Left colon (tissue), 2 donors: ENCODE data around the gene MYH13. TPM values are rescaled to one million over a fixed set of nuclear protein-coding genes. Genes with fewer than 3 reads are reported as not detected.

ENCODE experiments used
- ATAC-seq: fragments of 200-7000 bp; cut with Tn5 transposase; one replicate; pipeline ENCODE4 v1.9.1; 2020; ENCODE audit warnings: mild to moderate bottlenecking, moderate library complexity
- DNase-seq, 2 donors: peaks; one replicate each; pipeline ENCODE4 v3.0.0-alpha.2; 2020
- intact Hi-C, 2 donors: fragments of 100-400 bp; cut with DNase I in 1 of 2; cut with micrococcal nuclease in 1 of 2; formaldehyde crosslinking; loops; one replicate each; pipeline versions ENCODE4 v1.11.2 to v1.14.0; 2022; cut with DNase I, micrococcal nuclease
- total RNA-seq, 2 donors: library from RNA; stranded (reverse); fragmentation: NEBNext Ultra II Directional; extraction: Animal tissue kit (Norgen Biotek cat#: 25700); gene quantifications; one replicate each; pipeline ENCODE4 v1.2.1, GENCODE V29; 2021
- donor health status: DM: no; HTN: no; CAD: no.
- donor health status: DM: yes; HTN: yes; CAD: no.

Gene MYH13
- total RNA-seq, 2 donors from 2014 or later: 0.03 TPM; not detected in 1

DNA sequence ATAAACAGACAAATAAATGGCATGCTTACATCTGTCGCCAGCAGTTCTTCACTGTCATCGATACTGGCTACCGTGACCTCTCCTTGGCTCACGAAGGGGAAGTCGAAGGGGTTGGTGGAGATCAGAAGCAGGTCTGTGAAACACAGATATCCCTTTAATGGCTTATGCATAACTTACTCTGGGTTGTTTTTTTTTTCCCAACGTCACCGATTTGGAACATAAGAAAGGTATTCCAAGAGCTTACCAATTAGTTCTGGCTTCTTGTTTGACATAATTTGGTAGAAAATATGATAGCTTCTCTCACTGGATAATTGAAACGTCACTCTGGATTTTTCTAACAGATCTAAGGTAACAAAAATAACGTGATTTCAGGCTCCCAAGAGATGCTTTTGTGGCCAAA lies 18.2 kb downstream of the MYH13 start:
- DNase-seq (no peak), ATAC-seq (no peak)
- intact Hi-C loops: no loop called here

GRCh38 chr17:10352893-10353292 lies 19.9 kb downstream of the MYH13 start:
- intact Hi-C loops: no loop called here
- no peak for DNase-seq
- no peak for ATAC-seq

GRCh38 chr17:10349403-10349802 lies 23.4 kb downstream of the MYH13 start:
- intact Hi-C loops: no loop called here
- DNase-seq (no peak), ATAC-seq (no peak)

GRCh38 chr17:10344816-10345215 lies 28.0 kb downstream of the MYH13 start:
- intact Hi-C loops: no loop called here
- no peak for ATAC-seq
- no peak for DNase-seq

DNA sequence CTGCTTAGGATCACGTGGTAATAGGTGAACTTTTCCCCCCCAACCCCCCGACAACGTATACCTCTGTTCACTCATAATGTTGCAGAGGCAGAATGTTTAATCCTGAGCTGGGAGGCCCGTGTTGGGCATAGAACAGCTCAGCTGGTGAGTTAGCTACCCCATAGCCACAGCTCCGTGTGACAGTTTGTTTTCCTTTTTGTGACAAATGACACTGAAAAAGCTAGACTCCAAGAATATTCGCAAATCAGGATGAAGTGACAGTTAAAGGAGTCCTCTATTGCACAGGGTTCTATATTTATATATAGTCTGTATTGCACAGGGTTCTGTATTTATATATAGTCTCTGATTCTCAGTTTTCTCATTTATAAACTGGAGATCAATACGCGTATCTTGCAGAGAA lies 33.8 kb downstream of the MYH13 start:
- DNase-seq (no peak), ATAC-seq (no peak)
- intact Hi-C loops: no loop called here

GRCh38 chr17:10337976-10338375 lies 34.8 kb downstream of the MYH13 start:
- ATAC-seq (no peak), DNase-seq (no peak)
- intact Hi-C loops: no loop called here

- no peak for DNase-seq
- no peak for ATAC-seq
- intact Hi-C loops: no loop called here
Observed at GRCh38 chr17:10337136-10337535, 35.7 kb downstream of the MYH13 start.

GRCh38 chr17:10336393-10336792 lies 36.4 kb downstream of the MYH13 start:
- no peak for ATAC-seq
- intact Hi-C loops: no loop called here

DNA sequence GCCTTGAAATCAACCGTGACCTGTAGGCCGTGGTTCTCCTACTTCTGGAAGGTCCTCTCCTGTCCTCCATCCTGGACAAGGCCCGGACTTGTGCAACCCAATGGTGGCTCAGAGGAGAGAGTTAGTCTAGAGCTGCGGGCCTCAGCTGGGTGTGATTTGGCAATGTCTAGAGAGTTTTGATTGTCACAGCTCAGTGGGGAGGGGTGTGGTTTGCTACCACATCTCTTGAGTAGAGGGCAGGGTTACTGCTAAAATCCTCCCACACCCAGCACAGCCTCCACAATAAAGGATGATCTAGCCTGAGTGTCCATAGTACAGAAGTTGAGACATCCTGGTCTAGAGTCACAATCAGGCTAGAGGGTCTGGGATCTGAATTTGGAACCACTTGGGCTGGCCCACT lies 40.3 kb downstream of the MYH13 start:
- ATAC-seq: no peak
- no peak for DNase-seq
- intact Hi-C loops: no loop called here

More at GRCh38 chr17:10336393-10336792, 36.4 kb downstream of the MYH13 start:
- no peak for DNase-seq

- intact Hi-C loops: loop anchor here (10.0 kb wide), 1 partner anchor 286 kb away; no protein-coding TSS in a partner anchor
- ATAC-seq (no peak), DNase-seq (no peak)
Observed at GRCh38 chr17:10328971-10329923, 43.6 kb downstream of the MYH13 start.

DNA sequence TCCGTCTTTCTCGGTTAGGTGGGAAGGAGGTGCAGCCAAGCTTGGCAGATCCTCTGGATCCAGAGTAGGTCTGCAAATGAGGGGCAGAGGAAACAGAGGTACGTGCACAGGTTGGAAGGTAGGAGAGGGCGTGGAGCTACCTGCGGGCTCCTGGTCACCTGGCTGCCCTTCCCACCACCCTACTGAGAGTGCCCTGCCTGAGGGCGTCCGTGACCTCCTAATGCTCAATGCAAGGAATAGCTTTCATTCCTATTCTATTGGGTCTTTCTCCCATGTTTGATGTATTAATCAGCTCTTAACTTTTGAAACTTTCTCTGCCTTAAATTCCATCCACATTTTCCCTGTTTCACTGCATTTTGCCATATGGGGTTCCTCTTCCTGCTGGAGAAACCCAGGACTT lies 44.6 kb downstream of the MYH13 start:
- intact Hi-C loops: loop anchor here (10.0 kb wide), 1 partner anchor 287 kb away; no protein-coding TSS in a partner anchor
- no peak for ATAC-seq
- DNase-seq: no peak

- peak; percentile 83 for ATAC-seq
- intact Hi-C loops: loop anchor here (10.0 kb wide), 1 partner anchor 287 kb away; no protein-coding TSS in a partner anchor
Observed at GRCh38 chr17:10327640-10328039, 45.2 kb downstream of the MYH13 start.

DNA sequence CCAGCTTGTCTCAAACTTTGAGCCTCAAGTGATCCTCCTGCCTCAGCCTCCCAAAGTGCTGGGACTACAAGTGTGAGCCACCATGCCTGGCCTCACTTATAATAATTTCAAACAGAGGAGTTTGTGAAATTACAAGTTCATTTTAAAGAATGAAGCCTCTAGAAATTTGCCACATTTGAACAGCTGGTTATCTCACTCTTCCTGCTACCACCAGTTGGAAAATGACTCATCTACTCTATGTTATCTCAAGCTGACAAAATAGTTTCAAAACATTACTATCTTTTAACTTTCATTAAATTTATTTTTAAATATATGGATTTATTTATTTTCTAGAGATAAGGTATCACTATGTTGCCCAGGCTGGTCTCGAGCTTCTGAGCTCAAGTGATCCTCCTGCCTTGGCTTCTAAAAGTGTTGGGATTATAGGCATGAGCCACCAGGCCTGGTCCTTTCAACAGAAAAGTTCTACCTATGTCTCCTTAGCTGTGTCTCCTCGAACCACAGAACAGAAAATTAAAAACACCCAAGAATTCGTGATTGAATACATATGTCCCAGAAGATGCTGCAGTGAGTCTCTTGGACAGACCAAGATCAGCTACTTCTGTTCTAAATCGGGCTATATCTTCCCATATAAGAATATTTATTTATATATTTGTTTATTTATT lies 47.6 kb downstream of the MYH13 start:
- intact Hi-C loops: loop anchor here (10.0 kb wide), 1 partner anchor 290 kb away; no protein-coding TSS in a partner anchor
- no peak for DNase-seq
- no peak for ATAC-seq

More at GRCh38 chr17:10327640-10328039, 45.2 kb downstream of the MYH13 start:
- DNase-seq: peak; percentile 53 to 90

GRCh38 chr17:10323812-10324610 lies 48.8 kb downstream of the MYH13 start:
- DNase-seq: no peak
- intact Hi-C loops: loop anchor here (10.0 kb wide), 1 partner anchor 291 kb away; no protein-coding TSS in a partner anchor

DNA sequence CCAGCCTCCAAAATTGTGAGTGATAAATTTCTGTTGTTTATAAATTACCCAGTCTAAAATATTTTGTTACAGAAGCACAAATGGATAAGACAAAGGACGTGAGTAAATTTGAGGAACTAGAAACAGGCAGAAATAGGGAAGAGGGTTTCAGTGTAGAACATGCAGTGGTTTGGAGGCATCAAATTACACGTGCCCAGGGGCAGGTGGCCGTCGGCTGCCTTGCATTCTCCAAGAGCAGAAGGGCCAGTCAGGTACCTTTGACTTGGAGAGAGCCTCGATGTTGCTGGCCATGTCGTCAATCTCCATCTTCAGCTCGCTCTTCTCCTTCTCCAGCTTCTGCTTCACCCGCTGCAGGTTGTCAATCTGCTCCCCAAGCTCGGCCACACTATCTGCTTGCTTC lies 54.3 kb downstream of the MYH13 start:
- intact Hi-C loops: no loop called here
- no peak for ATAC-seq
- DNase-seq: no peak

More at GRCh38 chr17:10323812-10324610, 48.8 kb downstream of the MYH13 start:
- ATAC-seq: no peak

DNA sequence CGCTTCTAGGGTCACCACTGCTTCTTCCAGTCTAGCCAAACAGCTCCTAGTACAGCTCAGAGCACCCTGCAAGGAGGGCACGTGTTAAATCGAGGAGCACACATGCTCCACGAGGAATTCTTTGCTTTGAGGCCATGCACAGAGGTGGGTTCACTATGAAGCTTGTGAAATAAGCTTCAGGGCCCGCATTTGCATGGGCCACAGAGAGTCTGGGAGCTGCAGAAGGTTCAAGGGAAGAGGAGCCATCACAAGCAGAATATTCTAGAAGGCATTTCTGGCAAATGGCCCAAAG lies 55.3 kb downstream of the MYH13 start:
- no peak for ATAC-seq
- intact Hi-C loops: no loop called here
- DNase-seq: no peak

DNA sequence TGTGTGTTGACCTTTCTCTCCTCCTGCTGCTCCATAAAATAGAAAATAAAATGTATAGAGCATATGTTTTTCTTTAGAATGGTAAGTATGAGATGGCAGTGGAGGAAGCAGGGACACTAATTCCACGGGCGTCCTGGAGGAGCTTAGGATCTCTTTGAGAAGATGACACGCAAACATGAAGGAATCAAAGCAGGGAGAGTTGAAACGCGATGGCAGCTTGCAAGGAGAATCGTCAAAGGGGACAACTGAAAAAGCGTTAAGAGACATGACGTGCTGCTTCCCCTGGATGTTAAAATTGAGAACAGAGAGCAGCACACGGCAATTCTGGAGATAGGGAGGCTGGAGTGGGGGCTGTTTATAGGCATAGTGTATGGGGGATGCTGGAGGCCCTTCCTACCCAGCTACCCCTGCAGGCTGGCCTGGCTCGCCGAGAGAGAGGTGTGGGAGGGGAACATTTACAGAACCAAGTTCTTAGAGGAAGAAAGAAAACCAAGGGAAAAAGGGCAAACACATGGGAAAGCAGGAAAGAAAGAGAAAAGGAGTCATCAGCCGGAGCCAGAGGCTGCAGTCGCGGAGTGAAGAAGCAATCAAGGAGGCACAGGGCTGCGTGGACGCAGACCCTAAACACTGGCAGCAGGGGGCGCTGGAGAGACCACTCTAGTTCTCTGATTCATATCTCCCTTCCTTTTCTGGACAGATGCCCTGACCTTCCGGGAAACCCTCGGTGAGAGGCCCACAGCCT lies 55.8 kb downstream of the MYH13 start:
- peak; percentile 38 to 70 for DNase-seq
- intact Hi-C loops: no loop called here
- peak; percentile 68 for ATAC-seq

DNA sequence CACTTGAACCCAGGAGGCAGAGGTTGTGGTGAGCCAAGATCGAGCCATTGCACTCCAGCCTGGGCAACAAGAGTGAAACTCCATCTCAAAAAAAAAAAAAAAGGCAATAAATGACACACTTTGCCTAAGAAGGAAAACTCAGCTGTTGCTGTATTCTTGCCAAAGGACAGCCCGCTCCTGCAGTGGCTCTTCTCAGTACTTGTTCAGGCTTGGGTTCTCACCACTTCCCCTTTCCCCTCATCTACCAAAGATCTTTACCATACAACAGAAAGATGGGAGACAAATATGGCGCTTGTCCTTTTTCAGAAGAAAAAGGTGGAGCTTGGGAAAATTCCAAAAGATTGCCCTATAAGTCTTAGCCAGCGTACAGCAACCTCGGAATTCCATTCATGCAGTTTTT lies 58.5 kb downstream of the MYH13 start:
- intact Hi-C loops: no loop called here
- no peak for ATAC-seq
- no peak for DNase-seq
